IPS-18a (cell line): ENCODE results near the gene RERE.

ENCODE experiments used
- H3K27ac ChIP-seq: one replicate; pipeline ENCODE4 v1.5.1; 2013; ENCODE audit warnings: low read length
- H3K27me3 ChIP-seq: one replicate; pipeline ENCODE4 v1.6.1; 2013; ENCODE audit warnings: mild to moderate bottlenecking, low read length; ENCODE audit not compliant: control insufficient read depth, insufficient read depth
- H3K36me3 ChIP-seq: one replicate; pipeline ENCODE4 v1.6.1; 2013; ENCODE audit warnings: low read depth, low read length; ENCODE audit not compliant: control insufficient read depth
- H3K4me1 ChIP-seq: one replicate; pipeline ENCODE4 v1.6.1; 2013; ENCODE audit warnings: low read depth, low read length; ENCODE audit not compliant: control insufficient read depth
- H3K4me3 ChIP-seq: one replicate; pipeline ENCODE4 v1.5.1; 2013; ENCODE audit warnings: low read length
- H3K9ac ChIP-seq: one replicate; pipeline ENCODE4 v1.6.1; 2013; ENCODE audit warnings: mild to moderate bottlenecking, low read length, moderate library complexity
- H3K9me3 ChIP-seq: one replicate; pipeline ENCODE4 v1.6.1; 2013; ENCODE audit warnings: low read depth, low read length; ENCODE audit not compliant: control insufficient read depth

The RERE gene

DNA sequence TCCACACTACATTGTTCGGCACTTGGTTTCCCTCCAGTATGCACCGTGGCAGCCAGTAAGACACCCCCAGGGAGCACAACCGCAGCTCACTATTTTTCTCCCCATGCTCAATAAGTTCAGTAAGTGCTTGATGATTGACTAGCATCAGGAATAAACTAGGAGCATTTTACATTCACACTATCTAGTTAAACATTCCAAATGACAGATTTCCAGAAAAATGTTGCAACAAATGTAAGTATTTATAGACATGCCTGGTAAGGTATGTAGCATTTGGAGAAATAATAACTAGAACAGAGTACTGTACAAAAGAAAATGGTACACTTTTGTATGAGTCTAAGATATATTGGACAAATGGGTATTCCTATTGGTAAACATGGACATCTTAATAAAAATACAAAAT is 406.6 kb downstream of the RERE start:
- no peaks in the 10 kb centered on the region for H3K27me3 ChIP-seq
- H3K9ac ChIP-seq = no peak overlapping the region
- H3K4me3 ChIP-seq = no peak overlapping the region
- peaks cover 54% of the 10 kb centered on the region for H3K4me1 ChIP-seq
- H3K9me3 ChIP-seq = no peaks in the 10 kb centered on the region
- H3K36me3 ChIP-seq = peaks cover 4% of the 10 kb centered on the region
- H3K27ac ChIP-seq = no peak overlapping the region

DNA sequence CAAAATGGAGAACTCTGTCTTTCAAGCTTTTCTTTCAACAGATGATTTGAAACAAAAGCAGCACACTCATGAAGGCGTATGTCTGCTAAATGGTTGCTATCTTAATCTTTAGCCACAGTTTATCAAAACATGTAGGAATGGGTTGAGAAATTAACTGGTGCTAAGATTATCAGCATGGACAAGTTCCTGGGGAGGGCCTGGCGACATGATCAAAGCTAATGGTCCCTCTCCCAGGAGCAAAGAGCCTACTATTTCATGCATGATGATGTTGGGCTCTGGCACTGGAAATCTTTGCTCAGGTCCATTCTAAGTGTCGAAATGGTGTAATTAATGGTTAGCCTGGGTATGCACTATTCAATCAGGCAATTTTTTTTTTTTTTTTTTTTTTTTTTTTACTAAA is 407.8 kb downstream of the RERE start:
- no peak overlapping the region for H3K27ac ChIP-seq
- no peak overlapping the region for H3K9ac ChIP-seq
- H3K4me3 ChIP-seq = no peak overlapping the region
- H3K4me1 ChIP-seq = peaks cover 54% of the 10 kb centered on the region
- H3K9me3 ChIP-seq = no peaks in the 10 kb centered on the region
- no peaks in the 10 kb centered on the region for H3K27me3 ChIP-seq
- H3K36me3 ChIP-seq = peaks cover 4% of the 10 kb centered on the region

DNA sequence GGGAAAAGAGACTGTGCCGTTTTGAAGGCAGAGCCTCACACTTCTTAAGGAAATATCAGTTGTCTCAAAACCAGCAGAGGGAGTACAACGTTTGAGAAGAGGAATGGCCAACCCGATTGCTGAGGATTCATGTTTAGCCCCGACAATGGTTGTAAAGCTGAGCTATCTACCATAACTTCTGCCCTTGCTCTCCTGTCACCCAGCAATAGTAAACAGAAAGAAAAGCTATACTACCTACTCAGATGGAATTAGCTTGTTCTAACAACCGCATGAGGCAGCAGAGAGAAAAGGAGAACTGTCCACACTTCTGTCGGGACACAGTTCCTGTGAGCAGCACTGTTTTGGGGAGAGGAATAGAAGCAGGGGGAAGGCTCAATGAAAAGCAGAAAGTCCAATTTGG is 408.3 kb downstream of the RERE start:
- H3K9ac ChIP-seq = no peak overlapping the region

DNA sequence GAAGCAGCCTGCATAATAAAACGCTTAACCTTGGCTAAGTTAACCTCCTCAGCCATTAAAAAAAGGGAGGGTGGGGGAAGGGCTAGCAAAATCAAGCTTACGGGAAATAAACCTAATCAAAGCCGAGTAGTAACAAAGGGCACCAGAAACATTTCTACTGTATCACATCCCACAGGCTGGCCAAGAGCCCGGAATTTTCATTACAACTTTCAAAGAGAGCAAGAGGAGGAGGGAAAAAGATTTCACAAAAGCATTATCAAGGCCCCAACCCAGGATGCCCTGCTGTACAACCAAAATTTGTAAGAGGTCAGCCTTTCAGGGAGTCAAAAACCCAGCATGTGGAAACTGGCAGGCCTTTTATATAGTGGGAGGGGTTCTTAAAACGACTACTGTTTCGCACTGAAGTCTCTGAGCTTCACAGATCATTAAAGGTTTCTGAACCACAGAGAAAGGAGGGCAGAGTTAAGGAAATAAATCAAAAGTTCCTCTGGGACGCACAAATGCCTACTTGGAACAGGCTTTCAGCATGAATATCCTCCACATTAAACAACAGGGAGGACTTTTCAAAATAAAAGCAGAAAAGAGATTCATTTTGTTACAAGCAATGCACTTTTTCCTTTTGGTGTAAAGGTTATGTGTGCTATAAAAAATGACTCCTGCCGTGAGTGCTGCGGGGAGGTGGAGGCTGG is 409.1 kb downstream of the RERE start:
- Histone ChIP-seq H3K9me3 (no peaks in the 10 kb centered on the region), H3K27me3 (no peaks in the 10 kb centered on the region), H3K4me1 (peaks cover 54% of the 10 kb centered on the region), H3K4me3 (peak overlapping the region; percentile 13), H3K27ac (peak overlapping the region; percentile 40), H3K36me3 (peaks cover 4% of the 10 kb centered on the region), H3K9ac (peak overlapping the region; percentile 31)

More for the DNA sequence above, 408.3 kb downstream of the RERE start:
- peaks cover 4% of the 10 kb centered on the region for H3K36me3 ChIP-seq
- no peak overlapping the region for H3K4me3 ChIP-seq
- peaks cover 54% of the 10 kb centered on the region for H3K4me1 ChIP-seq
- no peaks in the 10 kb centered on the region for H3K9me3 ChIP-seq
- no peak overlapping the region for H3K27ac ChIP-seq
- no peaks in the 10 kb centered on the region for H3K27me3 ChIP-seq

DNA sequence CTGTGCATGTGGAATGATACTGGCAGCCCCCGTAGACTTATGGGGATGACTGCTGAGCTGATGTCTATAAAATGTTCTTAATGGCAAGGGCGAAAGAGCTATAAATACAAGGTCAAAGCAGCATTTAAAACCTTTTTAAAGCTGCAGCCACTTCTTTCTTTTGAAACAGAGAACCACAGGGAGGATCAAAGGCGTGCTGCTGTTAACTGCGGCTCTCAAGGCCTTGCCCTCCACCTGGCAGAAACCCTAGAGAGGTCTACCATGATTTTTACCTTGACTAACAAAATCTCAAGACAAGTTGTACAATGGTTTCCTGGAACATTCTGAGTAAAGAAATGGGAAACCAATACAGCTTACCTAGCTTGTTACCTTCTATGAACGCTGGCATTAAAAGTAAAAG is 409.8 kb downstream of the RERE start:
- Histone ChIP-seq H3K4me1 (peaks cover 52% of the 10 kb centered on the region), H3K27me3 (no peaks in the 10 kb centered on the region), H3K27ac (peak overlapping the region; percentile 5), H3K36me3 (peaks cover 4% of the 10 kb centered on the region), H3K9ac (no peak overlapping the region), H3K4me3 (no peak overlapping the region), H3K9me3 (no peaks in the 10 kb centered on the region)

DNA sequence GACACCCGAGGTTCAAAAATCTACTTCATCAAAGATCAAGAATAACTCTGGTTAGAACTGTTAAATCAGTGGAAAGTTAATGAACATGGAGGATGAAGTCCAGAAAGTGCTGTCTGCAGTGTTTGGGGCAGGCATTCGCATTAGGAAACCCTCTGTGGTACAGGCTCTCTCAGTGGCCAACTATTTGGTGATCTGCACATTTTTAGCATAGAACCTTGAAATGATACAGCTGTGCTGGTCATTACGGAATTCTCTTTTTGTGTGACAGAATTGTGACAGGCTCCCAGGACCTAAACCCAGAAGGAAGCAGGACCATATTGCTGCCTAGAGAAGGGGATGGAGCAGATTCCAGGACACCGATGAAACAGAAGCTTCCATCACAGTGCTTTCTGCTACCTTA is 410.5 kb downstream of the RERE start:
- H3K9ac ChIP-seq = no peak overlapping the region
- H3K4me3 ChIP-seq = no peak overlapping the region
- peaks cover 4% of the 10 kb centered on the region for H3K36me3 ChIP-seq
- no peaks in the 10 kb centered on the region for H3K27me3 ChIP-seq
- no peak overlapping the region for H3K27ac ChIP-seq
- no peaks in the 10 kb centered on the region for H3K9me3 ChIP-seq
- peaks cover 45% of the 10 kb centered on the region for H3K4me1 ChIP-seq

DNA sequence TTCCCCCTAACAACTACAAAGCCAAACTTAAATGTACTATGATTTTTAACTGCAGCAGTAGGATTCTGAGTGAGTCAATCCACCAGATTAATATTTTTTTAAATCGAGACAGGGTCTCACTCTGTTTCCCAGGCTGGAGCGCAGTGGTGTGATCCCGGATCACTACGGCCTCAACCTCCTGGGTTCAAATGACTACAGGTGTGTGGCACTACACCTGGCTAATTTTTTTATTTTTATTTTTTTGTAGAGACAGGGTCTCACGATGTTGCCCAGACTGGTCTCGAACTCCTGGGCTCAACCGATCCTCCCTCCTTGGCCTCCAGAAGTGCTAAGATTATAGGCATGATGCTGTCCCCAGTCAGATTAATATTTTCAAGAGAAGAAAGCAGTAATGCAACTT is 411.4 kb downstream of the RERE start:
- Histone ChIP-seq H3K9me3 (no peaks in the 10 kb centered on the region), H3K4me1 (peaks cover 41% of the 10 kb centered on the region), H3K27ac (no peak overlapping the region), H3K9ac (no peak overlapping the region), H3K4me3 (no peak overlapping the region), H3K27me3 (no peaks in the 10 kb centered on the region), H3K36me3 (peaks cover 4% of the 10 kb centered on the region)

DNA sequence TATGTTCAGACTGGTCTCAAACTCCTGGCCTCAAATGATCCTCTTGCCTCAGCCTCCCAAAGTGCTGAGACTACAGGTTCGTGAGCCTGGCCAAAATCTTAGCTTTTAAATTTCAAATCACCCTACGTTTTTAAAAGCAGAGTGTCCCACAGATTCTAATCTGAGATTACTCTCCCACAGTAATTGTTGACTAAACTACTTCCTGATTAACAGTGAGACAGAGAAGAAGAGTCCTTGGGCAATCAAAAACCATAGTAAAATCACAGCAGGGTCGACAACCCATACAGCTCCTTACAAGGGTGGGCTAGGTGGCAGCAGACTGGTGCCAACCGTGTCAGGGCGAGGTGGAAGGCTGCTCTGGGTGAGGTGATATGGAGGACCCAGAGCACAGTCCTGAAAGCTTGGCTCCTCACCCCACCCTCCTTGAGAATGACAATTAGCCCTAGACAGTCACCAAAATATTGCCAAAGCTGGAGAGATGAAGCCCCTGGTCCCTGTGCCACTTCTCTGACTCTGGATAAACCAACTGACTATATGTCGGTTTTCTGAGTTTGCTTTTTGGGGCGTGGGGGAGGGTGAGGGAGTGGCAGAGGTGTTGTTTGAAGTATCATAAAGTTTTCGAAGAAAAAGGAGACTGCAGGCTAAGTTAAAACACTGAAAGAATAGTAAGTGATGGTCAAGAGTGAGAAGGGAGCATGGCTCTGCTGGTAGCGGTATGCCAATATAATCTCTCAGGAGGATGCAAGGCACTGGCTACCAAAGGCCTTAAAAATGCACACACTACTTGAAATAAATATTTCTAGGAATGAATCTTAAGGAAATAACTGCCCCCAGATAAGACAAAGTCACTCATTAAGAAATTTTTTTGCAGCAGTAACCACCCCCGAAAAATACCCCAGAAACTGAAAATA is 412.7 kb downstream of the RERE start:
- H3K27ac ChIP-seq = no peak overlapping the region
- H3K4me1 ChIP-seq = peaks cover 29% of the 10 kb centered on the region
- no peaks in the 10 kb centered on the region for H3K27me3 ChIP-seq
- H3K9ac ChIP-seq = no peak overlapping the region
- no peak overlapping the region for H3K4me3 ChIP-seq
- peaks cover 4% of the 10 kb centered on the region for H3K36me3 ChIP-seq
- no peaks in the 10 kb centered on the region for H3K9me3 ChIP-seq

DNA sequence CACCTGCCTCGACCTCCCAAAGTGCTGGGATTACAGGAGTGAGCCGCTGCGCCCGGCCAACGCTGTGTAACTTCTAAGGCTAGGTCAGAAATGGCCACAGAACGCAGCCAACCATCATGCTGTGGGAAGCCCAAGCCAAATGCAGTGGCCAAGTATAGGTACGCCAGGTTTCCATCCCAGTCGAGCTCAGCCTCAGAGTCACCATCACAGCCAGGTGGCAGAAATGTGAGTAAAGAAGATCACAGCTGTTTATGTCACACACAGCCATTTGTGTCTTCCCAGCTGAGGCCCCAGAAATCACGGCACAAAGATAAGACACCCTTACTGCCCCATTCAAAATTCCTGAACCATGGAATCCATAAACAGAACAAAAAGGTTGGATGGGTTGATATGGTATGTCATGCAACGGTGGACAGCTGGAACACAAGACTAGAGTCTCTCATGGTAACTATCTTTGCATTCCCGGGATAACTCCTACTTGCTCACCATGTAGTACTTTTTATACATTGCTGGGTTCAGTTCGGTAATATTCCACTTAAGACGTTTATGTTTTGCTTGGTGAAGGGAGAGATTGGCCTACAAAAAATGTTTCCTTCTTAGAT is 415.2 kb downstream of the RERE start:
- Histone ChIP-seq H3K9ac (no peak overlapping the region), H3K27ac (no peak overlapping the region), H3K36me3 (peaks cover 4% of the 10 kb centered on the region), H3K4me1 (peaks cover 19% of the 10 kb centered on the region), H3K4me3 (no peak overlapping the region), H3K27me3 (no peaks in the 10 kb centered on the region), H3K9me3 (no peaks in the 10 kb centered on the region)

DNA sequence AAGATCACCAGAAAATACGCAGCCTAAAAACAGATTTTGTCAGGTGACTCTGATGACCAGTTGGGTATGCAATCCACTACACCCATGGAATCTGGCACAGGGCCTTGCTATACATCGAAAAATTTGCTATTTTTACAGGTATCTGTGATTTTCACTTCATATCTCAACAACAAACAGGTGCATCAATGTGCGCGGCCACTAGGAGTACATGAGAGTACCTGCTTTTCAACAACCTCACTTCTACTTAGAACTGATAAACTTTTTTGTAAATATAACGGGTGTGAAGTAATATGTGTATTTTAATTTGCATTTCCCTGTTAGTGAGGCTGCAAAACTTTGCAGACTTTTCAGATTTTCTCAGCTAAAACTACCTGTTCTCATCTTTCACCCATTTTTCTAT is 418.8 kb downstream of the RERE start:
- Histone ChIP-seq H3K4me3 (no peak overlapping the region), H3K27ac (no peak overlapping the region), H3K9me3 (no peaks in the 10 kb centered on the region), H3K9ac (no peak overlapping the region), H3K36me3 (no peaks in the 10 kb centered on the region), H3K27me3 (no peaks in the 10 kb centered on the region), H3K4me1 (peaks cover 33% of the 10 kb centered on the region)

DNA sequence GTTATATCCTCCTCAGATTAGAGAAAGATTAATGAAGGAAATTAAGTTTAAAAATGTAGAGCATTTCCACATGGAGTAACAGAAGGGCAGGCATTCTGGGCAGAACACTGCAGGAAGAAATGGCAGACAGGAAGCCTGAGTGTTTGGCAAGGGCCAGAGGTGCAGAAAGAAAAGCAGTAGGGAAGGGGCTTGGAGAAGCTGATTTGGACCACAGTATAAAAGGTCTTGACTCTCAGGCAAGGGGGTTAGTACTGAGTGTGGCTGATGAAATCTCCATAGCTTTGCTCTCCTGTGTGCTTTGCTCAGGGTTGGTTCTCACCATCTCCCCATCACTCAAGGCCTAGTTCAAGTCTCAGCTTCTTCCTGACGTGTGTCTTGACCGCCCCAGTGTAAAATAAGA is 419.4 kb downstream of the RERE start:
- H3K9ac ChIP-seq = no peak overlapping the region
- no peak overlapping the region for H3K27ac ChIP-seq
- H3K9me3 ChIP-seq = no peaks in the 10 kb centered on the region
- H3K36me3 ChIP-seq = no peaks in the 10 kb centered on the region
- H3K4me1 ChIP-seq = peaks cover 33% of the 10 kb centered on the region
- no peaks in the 10 kb centered on the region for H3K27me3 ChIP-seq
- H3K4me3 ChIP-seq = no peak overlapping the region
